GM21723 (cell line): Measurements from ENCODE around the gene SEC61B.

ENCODE experiments used
- ATAC-seq: cut with Tn5 transposase; IDR thresholded peaks from one replicate; pipeline ENCODE4 v1.9.1; 2021; ENCODE audit warnings: mild to moderate bottlenecking, moderate library complexity; ENCODE audit not compliant: unreplicated experiment

The SEC61B gene

DNA sequence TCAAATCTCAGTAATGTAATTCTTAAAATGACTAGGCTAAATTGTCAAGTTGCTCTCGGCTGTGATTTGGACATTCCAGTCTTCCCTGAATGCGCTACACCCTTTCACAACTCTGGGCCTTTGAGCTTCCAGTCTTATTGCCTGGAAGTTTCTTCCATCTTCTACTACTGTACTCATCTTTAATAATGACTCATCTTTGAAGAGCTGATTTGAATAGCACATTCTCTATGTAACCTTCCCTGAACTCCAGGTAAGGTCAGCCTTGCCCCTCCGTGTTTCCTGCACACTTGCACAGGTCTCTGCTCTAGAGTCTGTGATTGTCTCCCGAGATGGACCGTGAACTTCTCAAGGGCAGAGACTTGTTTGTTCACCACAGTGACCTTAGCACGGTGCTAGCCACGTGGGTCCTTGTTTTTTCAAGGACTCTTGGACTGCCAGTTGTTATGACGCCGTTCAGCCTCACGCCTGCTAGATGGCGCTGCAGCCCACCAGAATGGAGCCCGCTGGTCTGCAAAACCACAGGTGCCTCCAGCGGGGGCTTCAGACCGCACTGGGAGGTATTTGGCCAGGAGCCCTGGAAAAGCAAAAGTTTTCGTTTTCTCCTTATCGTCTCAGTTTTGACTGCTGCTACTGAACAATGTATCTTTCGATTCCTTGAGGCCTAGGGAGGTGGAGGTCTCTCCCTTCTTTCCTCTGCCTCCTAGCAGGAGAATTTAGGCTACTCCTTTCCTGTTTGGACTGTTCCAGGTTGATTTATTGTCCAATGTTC, 44.4 kb downstream of the SEC61B start:
- ATAC-seq = peak; percentile 63

DNA sequence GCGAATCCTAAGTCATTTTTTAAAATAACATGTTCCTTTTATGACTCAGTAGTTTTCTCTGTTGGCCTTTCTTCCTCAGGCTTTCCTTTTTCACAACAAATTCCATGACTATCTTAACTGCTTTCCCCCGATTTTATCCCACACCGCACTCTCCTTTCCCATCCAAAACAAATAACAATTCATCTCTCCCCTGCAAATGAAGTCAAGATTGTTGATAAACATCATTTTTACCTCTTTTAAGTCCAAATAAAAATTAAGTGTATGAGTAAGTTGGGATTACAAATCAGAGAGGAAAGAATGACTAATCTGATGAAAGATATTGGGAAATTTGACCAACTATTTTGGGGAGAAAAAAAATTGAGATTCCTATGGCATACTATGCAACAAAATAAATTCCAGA, 47.3 kb downstream of the SEC61B start:
- no peak for ATAC-seq

DNA sequence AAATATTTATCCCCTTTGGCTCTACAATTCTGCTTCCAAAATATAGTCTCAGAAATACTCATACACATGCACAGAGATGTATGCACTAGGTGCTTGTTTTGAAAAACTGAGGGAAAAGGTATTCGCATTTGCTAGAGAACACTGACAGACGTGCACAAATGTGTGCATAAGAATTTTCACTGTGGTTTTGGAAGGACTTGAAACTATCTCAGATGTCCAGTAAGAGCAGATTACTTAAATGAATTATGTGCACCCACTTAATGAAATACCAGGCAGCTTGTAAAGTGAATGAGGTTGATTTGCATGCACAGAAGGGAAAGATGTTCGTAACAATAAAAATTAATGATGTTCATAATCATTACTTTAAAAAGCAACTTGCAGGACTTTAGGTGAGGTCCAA, 48.4 kb downstream of the SEC61B start:
- ATAC-seq = no peak

DNA sequence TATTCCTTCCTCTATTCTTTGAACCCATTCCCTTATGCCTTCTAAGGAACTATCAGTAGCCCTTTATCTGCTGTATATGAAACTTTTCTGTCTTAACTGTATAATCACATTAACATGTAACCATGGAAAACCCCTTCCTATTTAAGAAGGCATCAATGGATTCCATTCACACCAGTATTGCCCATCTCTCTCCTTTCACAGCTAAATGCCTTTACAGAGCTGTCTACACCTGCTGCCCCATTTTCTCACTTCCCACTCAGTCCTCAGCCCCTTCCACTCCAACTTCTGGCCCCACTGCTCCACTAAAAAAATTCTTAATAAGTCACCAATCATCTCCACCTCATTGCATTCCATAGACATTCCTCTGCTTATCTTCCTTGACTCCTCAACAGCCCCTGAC, 50.8 kb downstream of the SEC61B start:
- ATAC-seq = no peak

DNA sequence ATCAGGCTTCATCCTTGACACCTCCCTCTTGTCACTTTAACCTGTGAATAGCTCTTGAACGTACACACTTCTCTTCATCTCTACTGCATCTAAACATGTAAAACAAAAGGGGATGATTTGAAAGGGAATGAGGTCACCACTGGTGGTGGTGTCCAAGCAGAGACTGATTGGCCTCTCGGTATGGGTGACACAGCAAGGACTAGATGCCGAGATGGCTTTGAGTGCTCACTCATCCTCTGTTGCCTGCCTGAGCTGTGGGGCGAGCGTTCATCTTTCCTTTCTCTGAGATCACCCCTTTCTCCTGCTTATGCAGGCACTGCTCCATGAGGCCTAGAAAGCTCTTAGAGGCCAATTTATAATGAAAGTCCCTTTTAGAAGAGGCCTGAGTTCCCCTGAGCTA, 51.9 kb downstream of the SEC61B start:
- ATAC-seq = no peak

DNA sequence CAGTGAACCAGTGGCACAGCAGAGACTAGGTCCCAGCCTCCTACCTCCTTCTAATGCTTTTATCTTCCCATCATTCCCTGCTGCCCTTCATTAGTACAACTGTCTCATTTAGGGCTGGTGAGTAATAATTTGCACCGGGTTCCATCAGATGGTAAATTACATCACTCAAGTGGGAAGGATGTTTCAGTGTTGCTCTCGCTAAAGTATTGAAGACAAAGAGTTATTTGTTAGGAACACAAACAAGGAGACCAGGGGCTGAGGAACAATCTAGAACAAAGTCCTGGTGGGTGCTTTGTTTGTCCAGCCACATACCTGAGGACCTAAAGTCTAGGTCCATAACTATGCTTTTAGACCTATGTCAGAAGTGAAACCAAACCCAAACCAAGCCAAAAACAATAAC, 52.4 kb downstream of the SEC61B start:
- ATAC-seq = no peak
